Right atrium auricular region (tissue), 2 donors: ENCODE measurements around the gene NTSR1. TPM values are rescaled to one million over a fixed set of nuclear protein-coding genes. Genes with fewer than 3 reads are reported as not detected.

Experiments used
- DNase-seq: peaks from one replicate; pipeline ENCODE4 v3.0.0-alpha.2; 2019; ENCODE audit warnings: low spot score
- H3K27ac ChIP-seq, 2 donors: fragments of 200-600 bp; sonication (generic); 1 replicate in 1 of 2; 2 replicates in 1 of 2; pipeline ENCODE4 v1.5.1; 2016 to 2019
- H3K27me3 ChIP-seq, 2 donors: fragments of 200-600 bp; sonication (generic); one replicate each; pipeline versions ENCODE4 v1.5.1 to v1.6.0; 2017 to 2019
- H3K36me3 ChIP-seq: fragments of 200-600 bp; sonication (generic); one replicate; pipeline ENCODE4 v1.5.1; 2016
- H3K4me1 ChIP-seq, 2 donors: fragments of 200-600 bp; sonication (generic); one replicate each; pipeline versions ENCODE4 v1.5.1 to v1.6.0; 2017 to 2019
- H3K4me3 ChIP-seq, 2 donors: fragments of 200-600 bp; sonication (generic); 1 replicate in 1 of 2; 2 replicates in 1 of 2; pipeline ENCODE4 v1.5.1; 2017 to 2019; ENCODE audit warnings: mild to moderate bottlenecking in 1 of 2, moderate library complexity in 1 of 2
- H3K9me3 ChIP-seq, 2 donors: fragments of 200-600 bp; sonication (generic); one replicate each; pipeline ENCODE4 v1.5.1; 2019
- CTCF ChIP-seq, 2 donors: fragments of 200-600 bp; sonication (generic); IDR thresholded peaks; one replicate each; pipeline ENCODE4 v1.5.1; 2019; ENCODE audit warnings: antibody characterized with exemption in 2 of 2
- total RNA-seq, 2 donors: library from RNA; depleted of rRNA; stranded (reverse); fragments of >200 nt; gene quantifications; one replicate each; pipeline ENCODE4 v1.1.0, GENCODE V29; 2016

NTSR1 gene
- total RNA-seq, 2 donors from 2014 or later = 0.43 TPM; not detected in 1

- Histone ChIP-seq H3K9me3 (no peaks in the 10 kb centered on the region), H3K4me3 (no peak overlapping the region), H3K27ac (no peak overlapping the region), H3K36me3 (no peaks in the 10 kb centered on the region), H3K4me1 (peaks cover 0 to 11% of the 10 kb centered on the region in 2 donors), H3K27me3 (no peaks in the 10 kb centered on the region)
- TF ChIP-seq CTCF (IDR thresholded peaks at IDR 0.05) = no peak
- DNase-seq = no peak
Measured at GRCh38 chr20:62690261-62690820, 18.3 kb upstream of the NTSR1 start.

GRCh38 chr20:62691487-62691886, 17.1 kb upstream of the NTSR1 start:
- no peaks in the 10 kb centered on the region for H3K27me3 ChIP-seq
- DNase-seq = no peak
- no peak overlapping the region for H3K4me3 ChIP-seq
- H3K4me1 ChIP-seq = peaks cover 0 to 2% of the 10 kb centered on the region in 2 donors
- H3K27ac ChIP-seq = no peak overlapping the region
- no peaks in the 10 kb centered on the region for H3K36me3 ChIP-seq
- no peaks in the 10 kb centered on the region for H3K9me3 ChIP-seq
- TF ChIP-seq CTCF (IDR thresholded peaks at IDR 0.05) = no peak

GRCh38 chr20:62692176-62692575, 16.5 kb upstream of the NTSR1 start:
- no peaks in the 10 kb centered on the region for H3K27me3 ChIP-seq
- no peaks in the 10 kb centered on the region for H3K4me1 ChIP-seq
- H3K9me3 ChIP-seq = no peaks in the 10 kb centered on the region
- DNase-seq = no peak
- H3K36me3 ChIP-seq = no peaks in the 10 kb centered on the region
- no peak overlapping the region for H3K4me3 ChIP-seq
- no peak for TF ChIP-seq CTCF (IDR thresholded peaks at IDR 0.05)
- no peak overlapping the region for H3K27ac ChIP-seq

- H3K36me3 ChIP-seq = no peaks in the 10 kb centered on the region
- H3K4me1 ChIP-seq = no peaks in the 10 kb centered on the region
- H3K9me3 ChIP-seq = no peaks in the 10 kb centered on the region
- H3K27ac ChIP-seq = no peak overlapping the region
- no peak overlapping the region for H3K4me3 ChIP-seq
- DNase-seq = no peak
- no peaks in the 10 kb centered on the region for H3K27me3 ChIP-seq
- no peak for TF ChIP-seq CTCF (IDR thresholded peaks at IDR 0.05)
Measured at GRCh38 chr20:62692801-62693523, 15.7 kb upstream of the NTSR1 start.

GRCh38 chr20:62693524-62693922, 15.1 kb upstream of the NTSR1 start:
- H3K4me3 ChIP-seq = no peak overlapping the region
- H3K36me3 ChIP-seq = no peaks in the 10 kb centered on the region
- H3K27ac ChIP-seq = no peak overlapping the region
- no peaks in the 10 kb centered on the region for H3K27me3 ChIP-seq
- DNase-seq = no peak
- TF ChIP-seq CTCF (IDR thresholded peaks at IDR 0.05) = no peak
- H3K4me1 ChIP-seq = no peaks in the 10 kb centered on the region
- no peaks in the 10 kb centered on the region for H3K9me3 ChIP-seq
